HG02610 (cell line): ENCODE measurements around the gene DPM2.

ENCODE experiments used
- ATAC-seq: cut with Tn5 transposase; IDR thresholded peaks from one replicate; pipeline ENCODE4 v1.9.1; 2021; ENCODE audit warnings: mild to moderate bottlenecking, moderate library complexity; ENCODE audit not compliant: unreplicated experiment

DPM2 gene

GRCh38 chr9:127958728-127959127, 21.1 kb upstream of the DPM2 start:
- ATAC-seq: no peak

- ATAC-seq: peak; percentile 51
Observed at GRCh38 chr9:127955294-127956015, 17.8 kb upstream of the DPM2 start.

- ATAC-seq: no peak
Observed at GRCh38 chr9:127954831-127955293, 17.2 kb upstream of the DPM2 start.

- ATAC-seq: no peak
Observed at GRCh38 chr9:127953768-127954505, 16.3 kb upstream of the DPM2 start.

- ATAC-seq: no peak
Observed at GRCh38 chr9:127953154-127953553, 15.5 kb upstream of the DPM2 start.

GRCh38 chr9:127950513-127951289, 13.0 kb upstream of the DPM2 start:
- no peak for ATAC-seq

GRCh38 chr9:127949827-127950512, 12.3 kb upstream of the DPM2 start:
- no peak for ATAC-seq

- ATAC-seq: no peak
Observed at GRCh38 chr9:127947841-127948710, 10.4 kb upstream of the DPM2 start.

- no peak for ATAC-seq
Observed at GRCh38 chr9:127946728-127947127, 9.1 kb upstream of the DPM2 start.

- ATAC-seq: no peak
Observed at GRCh38 chr9:127945942-127946341, 8.3 kb upstream of the DPM2 start.

- ATAC-seq: no peak
Observed at GRCh38 chr9:127945338-127945737, 7.7 kb upstream of the DPM2 start.

- no peak for ATAC-seq
Observed at GRCh38 chr9:127944586-127945218, 7.0 kb upstream of the DPM2 start.

- peak; percentile 59 for ATAC-seq
Observed at GRCh38 chr9:127943731-127944144, 6.1 kb upstream of the DPM2 start.

- ATAC-seq: no peak
Observed at GRCh38 chr9:127943011-127943662, 5.5 kb upstream of the DPM2 start.

GRCh38 chr9:127942216-127943010, 4.8 kb upstream of the DPM2 start:
- ATAC-seq: no peak

- ATAC-seq: no peak
Observed at GRCh38 chr9:127941961-127942215, 4.2 kb upstream of the DPM2 start.

- no peak for ATAC-seq
Observed at GRCh38 chr9:127941062-127941960, 3.7 kb upstream of the DPM2 start.
